ENCODE data around the gene NDUFA9. TPM values are rescaled to one million over a fixed set of nuclear protein-coding genes. Genes with fewer than 3 reads are reported as not detected.

Gene NDUFA9
- polyA plus RNA-seq, 2 of the 4 experiments (the other 2 are of a cell fraction) = 121 to 125 TPM

GRCh38 chr12:4663971-4664505, 15.1 kb downstream of the NDUFA9 start:
- Histone ChIP-seq H3K4me1 (no peaks in the 10 kb centered on the region), H3K9me3 (no peaks in the 10 kb centered on the region), H3K4me2 (no peak overlapping the region), H3K27ac (0 out of 6 replicates have a peak overlapping the region, but pooled peaks of 1 of the 2 experiments have one; percentile 11), H3K4me3 (no peak overlapping the region)
- ChIA-PET POLR2A (interaction anchor here (0.6 kb wide), 1 partner anchor 41 kb away, joined by 9 read pairs; no protein-coding TSS in a partner anchor), CTCF (no interaction called here)
- 62% methylated on average over 3 of the region's 3 CpGs for WGBS (ENCODE audit: missing lambda C conversion rate)
- peak; percentile 39 for FAIRE-seq
- DNase-seq (ENCODE audit: low read depth in 1 of 2, low spot score in 1 of 2) = no peak
- TF ChIP-seq POLR2A (IDR thresholded peaks at IDR 0.05; ENCODE audit: low read length) (no peak), TP53 (CRISPR knock-in tag; IDR thresholded peaks at IDR 0.05) (no peak), TFCP2L1 (CRISPR knock-in tag; IDR thresholded peaks at IDR 0.05) (no peak), FOXS1 (CRISPR knock-in tag; IDR thresholded peaks at IDR 0.05) (no peak), ZFP36 (IDR thresholded peaks at IDR 0.05; ENCODE audit: borderline replicate concordance, partially characterized antibody) (no peak), KDM1A (IDR thresholded peaks at IDR 0.05; ENCODE audit: low read depth) (no peak), RAD21 (conservative IDR thresholded peaks at IDR 0.05 in 1 of 2, IDR thresholded peaks at IDR 0.05 in 1 of 2) (no peak), CHD2 (IDR thresholded peaks at IDR 0.05; ENCODE audit: low read length, partially characterized antibody) (no peak), ZNF302 (CRISPR knock-in tag; IDR thresholded peaks at IDR 0.05) (no peak), CTCF (IDR thresholded peaks at IDR 0.05) (no peak), BHLHE40 (IDR thresholded peaks at IDR 0.05; ENCODE audit: low read depth, low read length) (no peak), CEBPB (IDR thresholded peaks at IDR 0.05) (no peak)
- ATAC-seq = no peak

- POLR2A ChIA-PET = no interaction called here
- CTCF ChIA-PET = interaction anchor here (0.8 to 1.0 kb wide), 2 partner anchors 11 to 93 kb away, joined by 3 to 4 read pairs; no protein-coding TSS in a partner anchor
- H3K9me3 ChIP-seq = no peaks in the 10 kb centered on the region
- DNase-seq (ENCODE audit: low read depth in 1 of 2, low spot score in 1 of 2) (no peak), ATAC-seq (no peak), FAIRE-seq (no peak)
- H3K4me3 ChIP-seq = no peak overlapping the region
- H3K27ac ChIP-seq = no peak overlapping the region
- no peak for TF ChIP-seq ATOH8 (CRISPR knock-in tag; IDR thresholded peaks at IDR 0.05; ENCODE audit: low read depth)
- no peak for TF ChIP-seq MAX (IDR thresholded peaks at IDR 0.05)
- TF ChIP-seq RFX5 (IDR thresholded peaks at IDR 0.05) = no peak
- TF ChIP-seq CBX2 (IDR thresholded peaks at IDR 0.05; ENCODE audit: borderline replicate concordance, low read depth) = no peak
- TF ChIP-seq FOSL2 (IDR thresholded peaks at IDR 0.05) = no peak
- no peak for TF ChIP-seq FOSL2 (CRISPR knock-in tag; IDR thresholded peaks at IDR 0.05)
- TF ChIP-seq JUN (IDR thresholded peaks at IDR 0.05) = no peak
- no peak for TF ChIP-seq ZSCAN20 (CRISPR knock-in tag; IDR thresholded peaks at IDR 0.05)
- no peak for TF ChIP-seq TP53 (CRISPR knock-in tag; IDR thresholded peaks at IDR 0.05)
- TF ChIP-seq SMC3 (IDR thresholded peaks at IDR 0.05) = no peak
- TF ChIP-seq NR3C1 (IDR thresholded peaks at IDR 0.05) = no peak
- no peak for TF ChIP-seq HMGXB4 (CRISPR knock-in tag; IDR thresholded peaks at IDR 0.05; ENCODE audit: borderline replicate concordance)
- no peak for TF ChIP-seq POLR2AphosphoS2 (conservative IDR thresholded peaks at IDR 0.05; ENCODE audit: low read length)
- no peak for TF ChIP-seq ZNF302 (CRISPR knock-in tag; IDR thresholded peaks at IDR 0.05)
- H3K4me1 ChIP-seq = no peaks in the 10 kb centered on the region
- no peak overlapping the region for H3K4me2 ChIP-seq
- 96% methylated on average over 3 of the region's 3 CpGs for WGBS (ENCODE audit: missing lambda C conversion rate)
Measured at GRCh38 chr12:4665236-4665635, 16.3 kb downstream of the NDUFA9 start.
